ENCODE results near the gene GABRR2.

GABRR2 gene

DNA sequence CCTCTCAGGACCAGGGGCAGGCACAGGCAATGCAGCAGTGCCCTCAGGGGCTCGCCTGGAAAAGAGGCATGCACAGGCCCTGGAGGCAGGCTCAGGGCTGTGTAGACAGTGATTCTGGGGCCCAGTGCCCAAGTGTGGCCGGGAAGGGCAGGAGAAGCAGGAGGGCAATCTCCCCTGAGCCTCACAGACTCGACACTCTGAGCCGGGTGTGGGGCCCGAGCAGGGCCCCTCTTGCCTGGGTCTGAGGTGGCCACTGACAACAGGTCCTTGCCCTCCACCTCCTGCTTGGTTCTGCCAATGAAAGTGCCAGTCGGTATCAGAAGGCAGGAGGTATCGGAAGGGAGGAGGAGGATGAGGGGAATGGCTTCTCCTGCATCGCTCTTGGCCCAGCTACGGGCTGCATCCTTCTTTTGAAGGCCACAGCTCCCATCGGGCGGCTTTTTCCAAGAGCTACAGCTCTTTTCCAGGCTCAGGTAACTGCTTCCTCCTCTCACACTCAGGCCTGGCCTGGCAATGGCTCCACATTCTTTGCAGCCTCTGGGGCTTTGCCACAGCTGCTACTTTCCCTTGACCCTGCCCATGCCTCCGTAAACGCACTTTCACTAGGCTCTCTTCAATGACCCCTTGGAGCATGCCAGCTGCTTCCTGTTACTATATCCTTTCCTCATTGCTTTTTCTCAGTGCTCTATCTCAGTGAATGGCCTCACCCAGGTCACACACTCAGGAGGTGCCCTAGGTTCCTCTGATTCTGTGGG is 24.5 kb downstream of the GABRR2 start:
- no peak for DNase-seq

GRCh38 chr6:89289710-89290109 is 25.4 kb downstream of the GABRR2 start:
- DNase-seq: no peak

DNA sequence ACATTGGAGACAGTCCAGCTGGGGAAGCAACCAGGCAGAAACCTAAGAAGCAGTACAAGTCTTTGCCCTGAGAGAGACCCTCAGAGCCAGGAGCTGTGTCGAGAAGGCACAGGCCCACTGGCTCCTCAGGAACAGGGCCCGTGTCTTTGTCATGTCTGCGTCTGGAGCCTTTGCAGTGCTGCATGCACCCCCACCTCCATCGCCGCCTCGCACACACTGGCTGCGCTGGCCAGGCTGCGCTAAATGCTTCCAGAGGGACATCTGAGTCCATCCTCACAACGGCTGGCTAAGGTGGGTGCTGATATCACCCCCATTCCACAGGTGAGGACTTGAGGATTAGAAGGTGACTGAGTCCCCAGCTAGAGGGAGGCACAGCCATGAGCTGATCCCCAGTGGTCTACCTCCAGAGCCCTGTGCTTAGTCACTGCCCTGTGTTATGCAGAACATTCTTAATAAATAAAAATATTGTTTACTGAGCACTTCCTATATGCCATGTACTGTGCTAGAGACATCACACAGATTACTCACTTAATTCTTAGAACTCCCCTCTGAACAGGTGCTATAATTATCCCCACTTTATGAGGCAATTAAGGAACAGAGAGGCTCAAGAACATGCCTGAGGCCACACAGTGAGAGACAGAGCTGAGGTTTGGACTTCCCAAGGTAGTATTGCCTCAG is 27.6 kb downstream of the GABRR2 start:
- no peak for DNase-seq

- DNase-seq: no peak
Observed at GRCh38 chr6:89286516-89286915, 28.6 kb downstream of the GABRR2 start.

DNA sequence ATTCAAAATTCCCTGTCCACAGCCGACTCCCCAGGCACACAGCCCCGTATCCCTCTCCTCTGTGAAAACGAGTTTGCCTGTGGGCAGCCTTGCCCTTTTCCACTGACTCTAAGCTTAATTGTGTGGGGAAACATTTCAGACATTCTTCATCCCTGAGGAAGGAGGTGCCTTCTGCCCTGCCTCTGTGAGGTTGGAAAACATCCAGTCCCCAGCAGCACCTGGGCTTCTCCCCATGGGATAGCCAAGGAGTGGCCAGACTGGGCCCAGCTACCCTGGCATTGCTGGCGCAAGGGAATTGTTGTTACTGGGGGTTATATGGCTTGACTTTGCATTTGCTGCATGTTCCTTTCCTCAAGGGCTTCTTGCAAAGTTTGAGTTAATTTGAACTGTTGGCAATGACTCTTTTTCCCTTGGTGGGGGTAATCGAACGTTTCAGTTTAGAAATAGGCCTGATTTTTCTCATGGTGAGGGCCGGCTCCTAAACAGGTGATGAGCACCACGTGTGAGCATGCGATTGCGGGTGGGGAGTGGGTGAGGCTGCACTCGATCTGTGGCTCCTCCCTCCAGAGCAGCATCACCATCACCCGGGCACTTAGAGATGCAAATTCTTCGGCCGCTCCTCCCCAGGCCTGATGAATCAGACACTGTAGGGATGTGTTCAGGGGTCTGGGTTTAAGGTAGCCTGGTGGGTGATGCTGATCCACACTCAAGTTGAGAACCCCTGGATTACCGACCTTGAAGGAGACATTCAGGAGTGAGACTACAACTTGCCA is 29.9 kb downstream of the GABRR2 start:
- no peak for DNase-seq

- no peak for DNase-seq
Observed at GRCh38 chr6:89284081-89284480, 31.0 kb downstream of the GABRR2 start.

- DNase-seq: no peak
Observed at GRCh38 chr6:89282749-89283148, 32.4 kb downstream of the GABRR2 start.

GRCh38 chr6:89281779-89282246 is 33.3 kb downstream of the GABRR2 start:
- DNase-seq: peak; percentile 42

GRCh38 chr6:89278956-89279355 is 36.1 kb downstream of the GABRR2 start:
- DNase-seq: no peak

- DNase-seq: no peak
Observed at GRCh38 chr6:89275900-89276299, 39.2 kb downstream of the GABRR2 start.

- DNase-seq: no peak
Observed at GRCh38 chr6:89273816-89274215, 41.3 kb downstream of the GABRR2 start.

DNA sequence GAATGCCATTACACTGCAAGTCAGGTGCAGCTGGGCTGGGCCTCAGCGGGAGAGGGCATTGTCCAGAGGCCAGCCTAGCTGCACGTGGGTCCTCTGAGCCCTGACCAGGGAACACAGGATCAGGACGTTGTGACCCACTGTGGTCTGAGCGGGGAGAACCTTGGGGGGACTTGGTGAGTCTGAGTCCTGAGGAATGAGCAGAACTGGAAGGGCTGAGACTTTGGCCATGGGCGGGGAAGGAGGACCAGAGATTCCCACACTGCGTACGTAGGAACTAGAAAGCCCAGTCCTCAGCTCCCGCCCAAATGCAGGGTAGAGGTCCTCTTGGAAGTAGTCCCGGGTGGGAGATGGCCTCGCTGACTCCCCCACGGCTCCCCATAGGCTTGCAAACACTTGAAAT is 42.5 kb downstream of the GABRR2 start:
- no peak for DNase-seq

GRCh38 chr6:89270951-89271721 is 44.0 kb downstream of the GABRR2 start:
- no peak for DNase-seq

GRCh38 chr6:89269981-89270380 is 45.1 kb downstream of the GABRR2 start:
- DNase-seq: no peak

DNA sequence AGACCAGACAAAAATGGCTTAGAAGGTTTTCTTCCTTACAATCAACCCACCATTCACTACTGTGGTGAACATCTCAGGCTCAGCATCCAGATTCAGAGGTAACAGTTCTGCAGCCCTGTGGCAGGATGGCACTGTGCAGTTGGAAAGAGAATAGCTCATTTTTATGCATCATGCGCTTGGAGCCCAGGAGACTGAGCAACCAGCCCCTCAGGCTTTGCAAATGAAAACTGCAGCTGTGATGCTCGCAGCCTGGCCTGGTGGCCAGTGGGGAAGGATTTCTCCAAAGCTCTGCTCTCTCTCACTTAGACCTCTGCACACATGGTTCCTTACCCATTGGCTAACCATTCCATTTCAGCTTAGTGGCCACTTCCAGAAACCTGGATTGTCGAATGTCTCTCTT is 45.8 kb downstream of the GABRR2 start:
- no peak for DNase-seq

- DNase-seq: no peak
Observed at GRCh38 chr6:89268776-89269175, 46.3 kb downstream of the GABRR2 start.

DNA sequence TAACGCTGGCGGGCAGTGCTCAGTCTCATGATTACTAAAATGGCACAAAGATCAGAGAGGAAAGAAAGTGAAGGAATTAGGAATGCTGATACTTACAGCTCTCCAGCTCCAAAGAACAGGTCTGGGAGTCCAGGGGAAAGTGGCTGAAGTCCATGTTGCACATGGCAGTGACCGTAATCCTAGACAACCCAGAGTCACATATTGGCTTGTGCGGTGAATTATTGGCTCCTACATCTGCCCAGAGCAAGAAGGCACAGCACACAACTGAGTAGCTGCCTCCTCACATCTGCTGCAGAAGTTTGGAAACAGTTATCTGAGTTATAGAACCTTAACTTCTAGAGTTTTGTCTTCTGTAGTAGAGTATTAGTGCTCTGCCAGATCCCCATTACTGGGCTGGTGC is 47.2 kb downstream of the GABRR2 start:
- no peak for DNase-seq

DNA sequence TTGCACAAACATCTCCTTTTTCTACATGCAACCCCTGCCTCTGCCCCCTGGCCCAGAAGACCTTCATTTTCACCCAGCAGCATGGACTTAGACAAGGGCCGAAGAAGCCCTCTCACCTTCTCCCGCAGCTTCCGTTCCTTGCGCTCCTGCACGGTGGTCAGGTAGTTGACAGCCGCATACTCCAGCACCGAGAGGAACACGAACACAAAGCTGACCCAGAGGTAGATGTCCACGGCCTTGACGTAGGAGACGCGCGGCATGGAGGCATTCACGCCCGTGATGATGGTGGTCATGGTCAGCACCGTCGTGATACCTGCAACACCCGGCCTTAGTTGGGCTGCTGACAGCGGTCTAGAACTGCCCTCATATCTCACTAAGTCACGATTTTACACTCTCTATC is 50.8 kb downstream of the GABRR2 start:
- DNase-seq: no peak

- DNase-seq: no peak
Observed at GRCh38 chr6:89260832-89261231, 54.3 kb downstream of the GABRR2 start.

GRCh38 chr6:89260310-89260709 is 54.8 kb downstream of the GABRR2 start:
- DNase-seq: no peak

- no peak for DNase-seq
Observed at GRCh38 chr6:89258912-89259311, 56.2 kb downstream of the GABRR2 start.

DNA sequence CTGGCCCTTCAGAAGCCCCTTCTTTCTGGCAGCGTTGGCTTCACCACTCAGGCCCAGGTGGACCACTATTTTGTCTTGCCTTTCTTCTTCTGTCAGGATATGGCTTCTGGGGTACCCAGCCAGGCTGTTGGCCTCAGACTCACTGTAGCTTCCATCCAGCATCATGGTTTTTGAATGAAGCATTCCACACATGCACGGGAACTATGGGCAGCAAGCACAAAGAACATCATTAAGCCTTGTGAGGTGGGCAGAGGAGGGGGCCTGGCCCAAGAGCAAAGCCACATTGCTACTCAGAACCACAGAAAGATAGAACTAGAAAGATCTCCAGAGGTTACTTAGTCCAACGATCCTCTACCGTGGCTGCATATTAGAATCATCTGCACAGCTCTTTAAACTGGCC is 57.3 kb downstream of the GABRR2 start:
- no peak for DNase-seq

DNA sequence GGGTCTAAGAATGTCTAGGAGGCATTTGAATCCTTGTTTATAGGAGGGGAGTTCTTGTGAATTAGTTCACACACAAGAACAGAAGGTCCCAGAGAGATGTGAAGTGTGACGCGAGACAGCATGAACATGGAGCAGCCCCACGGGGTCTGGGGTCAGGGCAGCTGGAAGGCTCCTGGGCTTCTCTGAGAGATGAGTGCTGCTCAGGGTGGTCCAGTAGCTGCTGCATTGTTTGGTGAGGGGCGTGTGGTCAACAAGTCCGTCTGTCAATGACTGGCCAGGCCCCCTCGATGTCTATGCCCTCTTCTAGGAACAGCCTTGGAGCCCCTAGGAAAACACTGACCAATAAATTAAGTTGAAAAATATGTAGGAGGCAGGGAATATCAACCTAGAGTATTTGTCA is 57.8 kb downstream of the GABRR2 start:
- DNase-seq: no peak

Measured in activated CD4-positive, alpha-beta T cell treated with anti-CD3 and anti-CD28 coated beads, Interleukin-2, amount 50 U/mL, for 16 hours (primary cell).